Keratinocyte (primary cell): ENCODE data around the gene C20orf173.

Experiments used
- CTCF ChIP-seq, 3 experiments: IDR thresholded peaks in 1 of 3; conservative IDR thresholded peaks in 1 of 3; optimal IDR thresholded peaks in 1 of 3; 2 replicates in 2 of 3; 3 replicates in 1 of 3; pipeline versions ENCODE3 to v1.5.1; 2011; ENCODE audit warnings: low read length in 3 of 3, mild to moderate bottlenecking in 3 of 3, moderate library complexity in 2 of 3, control low read depth in 1 of 3, inconsistent platforms in 1 of 3; ENCODE audit not compliant: insufficient read depth in 2 of 3; ENCODE audit errors: extremely low read depth in 1 of 3
- EZH2 ChIP-seq: IDR thresholded peaks from one replicate; pipeline ENCODE4 v1.6.1; 2012; ENCODE audit warnings: inconsistent platforms, mild to moderate bottlenecking, low read length, moderate library complexity

- TF ChIP-seq CTCF (optimal IDR thresholded peaks at IDR 0.05 in 1 of 3, IDR thresholded peaks at IDR 0.05 in 1 of 3, conservative IDR thresholded peaks at IDR 0.05 in 1 of 3; ENCODE audit: extremely low read depth in 1 of 3, insufficient read depth in 2 of 3, low read length in 3 of 3), result no peak
- no peak for TF ChIP-seq EZH2
Observed at GRCh38 chr20:35541118-35541782, 11.8 kb upstream of the C20orf173 start.
